Colonic mucosa (tissue), 4 donors: ENCODE results near the gene SOX5. TPM values are rescaled to one million over a fixed set of nuclear protein-coding genes. Genes with fewer than 3 reads are reported as not detected.

Experiments
- DNase-seq: peaks from one replicate; pipeline ENCODE4 v3.0.0-alpha.2; 2020
- H3K27ac ChIP-seq: fragments of 200-600 bp; one replicate; pipeline ENCODE4 v1.8.0; 2021
- H3K27me3 ChIP-seq: fragments of 200-600 bp; one replicate; pipeline ENCODE4 v1.8.0; 2021
- H3K36me3 ChIP-seq: fragments of 200-600 bp; one replicate; pipeline ENCODE4 v1.8.0; 2021
- H3K4me1 ChIP-seq: fragments of 200-600 bp; one replicate; pipeline ENCODE4 v1.8.0; 2021; ENCODE audit warnings: mild to moderate bottlenecking
- H3K4me3 ChIP-seq: fragments of 200-600 bp; one replicate; pipeline ENCODE4 v1.8.0; 2021
- H3K9ac ChIP-seq, 2 donors: one replicate each; pipeline ENCODE4 v1.7.0; 2013; ENCODE audit warnings: control low read depth in 2 of 2, low read depth in 2 of 2, low read length in 2 of 2
- H3K9me3 ChIP-seq: fragments of 200-600 bp; one replicate; pipeline ENCODE4 v1.8.0; 2021
- CTCF ChIP-seq: fragments of 200-600 bp; IDR thresholded peaks from one replicate; pipeline ENCODE4 v1.8.0; 2022; ENCODE audit warnings: antibody characterized with exemption, mild to moderate bottlenecking
- intact Hi-C: fragments of 100-400 bp; cut with DNase I; formaldehyde crosslinking; loops from one replicate; pipeline ENCODE4 v1.14.1; 2022
- total RNA-seq, 2 donors: library from RNA; stranded (reverse); fragmentation: NEBNext Ultra II Directional in 1 of 2; extraction: Animal tissue kit (Norgen Biotek cat#: 25700) in 1 of 2; gene quantifications; one replicate each; pipeline ENCODE4 v1.2.1, GENCODE V29; 2021
- donor health status: healthy.
- donor health status: DM: no; HTN: no; CAD: no.
- donor health status: DM: no; HTN: no; CAD: no.

SOX5 gene
- total RNA-seq, 2 donors from 2014 or later: 1.1 to 1.6 TPM

DNA sequence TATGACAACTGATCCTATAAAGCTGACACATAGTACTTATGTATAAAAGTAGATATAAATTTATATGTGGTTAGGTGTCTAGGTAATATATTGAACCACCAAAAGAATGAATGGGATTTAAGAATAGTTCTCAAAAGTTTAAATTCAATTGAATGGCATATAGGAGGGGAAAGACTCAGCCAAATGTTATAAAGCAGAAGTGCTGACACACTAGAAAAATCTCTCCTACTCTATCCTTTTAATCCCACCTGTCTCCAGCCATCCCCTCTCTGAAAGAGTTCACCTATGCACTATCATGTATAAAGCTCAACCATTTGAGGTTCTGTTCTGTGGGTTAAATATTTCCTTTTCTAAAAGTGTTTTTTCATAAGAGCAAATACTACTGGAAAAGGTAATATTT lies 400.7 kb downstream of the SOX5 start:
- no peaks in the 10 kb centered on the region for H3K36me3 ChIP-seq
- no peak for TF ChIP-seq CTCF
- intact Hi-C loops: no loop called here
- H3K27ac ChIP-seq: no peak overlapping the region
- no peak overlapping the region for H3K4me3 ChIP-seq
- DNase-seq: no peak
- no peaks in the 10 kb centered on the region for H3K9me3 ChIP-seq
- H3K4me1 ChIP-seq: no peaks in the 10 kb centered on the region
- no peaks in the 10 kb centered on the region for H3K27me3 ChIP-seq
- H3K9ac ChIP-seq: no peak overlapping the region

GRCh38 chr12:23546756-23547155 lies 402.7 kb downstream of the SOX5 start:
- no peak overlapping the region for H3K4me3 ChIP-seq
- H3K9me3 ChIP-seq: no peaks in the 10 kb centered on the region
- no peak for DNase-seq
- H3K27ac ChIP-seq: no peak overlapping the region
- H3K36me3 ChIP-seq: no peaks in the 10 kb centered on the region
- TF ChIP-seq CTCF: no peak
- H3K27me3 ChIP-seq: no peaks in the 10 kb centered on the region
- intact Hi-C loops: no loop called here
- no peak overlapping the region for H3K9ac ChIP-seq
- H3K4me1 ChIP-seq: no peaks in the 10 kb centered on the region

DNA sequence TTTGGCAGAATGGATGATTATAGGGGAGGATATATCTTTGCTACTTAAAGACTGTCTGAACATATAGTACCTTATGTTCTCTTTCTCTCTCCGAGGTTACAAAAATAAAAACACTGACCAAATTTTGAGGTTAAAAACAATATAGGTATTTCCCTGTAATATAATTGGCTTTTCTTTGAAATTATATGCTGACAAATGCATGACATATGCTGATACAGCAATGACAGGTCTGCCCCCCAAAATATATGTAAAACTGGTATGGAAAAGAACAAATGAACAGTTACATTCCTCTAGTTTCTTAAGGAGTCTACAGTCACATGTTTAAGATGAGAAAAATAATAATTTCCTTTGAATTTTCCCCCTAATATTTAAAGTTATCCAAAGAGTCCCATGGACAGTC lies 405.7 kb downstream of the SOX5 start:
- no peak overlapping the region for H3K9ac ChIP-seq
- H3K4me1 ChIP-seq: no peaks in the 10 kb centered on the region
- TF ChIP-seq CTCF: no peak
- no peak for DNase-seq
- H3K27ac ChIP-seq: no peak overlapping the region
- H3K27me3 ChIP-seq: no peaks in the 10 kb centered on the region
- no peaks in the 10 kb centered on the region for H3K36me3 ChIP-seq
- H3K4me3 ChIP-seq: no peak overlapping the region
- intact Hi-C loops: no loop called here
- no peaks in the 10 kb centered on the region for H3K9me3 ChIP-seq

DNA sequence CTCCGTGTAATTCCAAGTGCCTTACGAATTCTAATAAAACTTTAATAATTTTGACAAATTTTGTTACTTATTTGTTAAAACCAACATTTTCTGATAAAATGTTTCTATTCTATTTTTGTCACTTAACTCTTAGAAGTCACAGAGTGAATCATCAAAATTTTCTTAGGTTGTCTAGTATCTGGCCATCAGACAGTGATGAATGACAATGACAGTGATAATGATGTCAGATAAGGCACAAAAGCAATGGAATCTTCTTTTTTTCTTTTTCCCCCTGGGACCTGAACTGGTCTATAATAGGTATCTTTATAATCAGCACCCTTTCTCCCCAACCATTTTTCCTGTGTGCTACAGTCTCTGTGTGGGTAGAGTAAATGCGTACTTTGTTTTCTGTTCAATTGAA lies 407.3 kb downstream of the SOX5 start:
- Histone ChIP-seq H3K27ac (no peak overlapping the region), H3K4me3 (no peak overlapping the region), H3K9me3 (no peaks in the 10 kb centered on the region), H3K36me3 (no peaks in the 10 kb centered on the region), H3K4me1 (no peaks in the 10 kb centered on the region), H3K9ac (no peak overlapping the region), H3K27me3 (no peaks in the 10 kb centered on the region)
- TF ChIP-seq CTCF: no peak
- no peak for DNase-seq
- intact Hi-C loops: no loop called here

DNA sequence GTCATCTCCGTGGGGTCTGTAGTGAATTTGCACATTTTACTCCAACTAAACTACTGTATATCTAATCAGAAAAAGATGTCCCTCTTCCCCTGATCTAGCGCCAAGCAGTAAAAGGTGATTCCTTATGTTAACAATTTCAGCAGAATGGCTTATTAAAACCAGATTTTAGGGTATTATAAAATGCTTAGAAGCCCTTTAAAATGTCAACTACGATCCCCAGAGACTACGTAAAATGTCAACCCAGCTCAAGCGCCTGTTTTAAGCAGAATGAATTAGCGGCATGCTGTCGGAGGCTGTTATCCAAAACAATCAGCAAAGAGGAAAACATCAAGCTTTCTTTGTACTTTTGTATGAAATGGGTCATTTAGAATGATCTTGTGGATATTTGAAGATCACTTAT lies 408.9 kb downstream of the SOX5 start:
- Histone ChIP-seq H3K4me1 (no peaks in the 10 kb centered on the region), H3K4me3 (no peak overlapping the region), H3K9me3 (no peaks in the 10 kb centered on the region), H3K36me3 (no peaks in the 10 kb centered on the region), H3K27ac (no peak overlapping the region), H3K27me3 (no peaks in the 10 kb centered on the region), H3K9ac (no peak overlapping the region)
- no peak for TF ChIP-seq CTCF
- intact Hi-C loops: no loop called here
- no peak for DNase-seq

DNA sequence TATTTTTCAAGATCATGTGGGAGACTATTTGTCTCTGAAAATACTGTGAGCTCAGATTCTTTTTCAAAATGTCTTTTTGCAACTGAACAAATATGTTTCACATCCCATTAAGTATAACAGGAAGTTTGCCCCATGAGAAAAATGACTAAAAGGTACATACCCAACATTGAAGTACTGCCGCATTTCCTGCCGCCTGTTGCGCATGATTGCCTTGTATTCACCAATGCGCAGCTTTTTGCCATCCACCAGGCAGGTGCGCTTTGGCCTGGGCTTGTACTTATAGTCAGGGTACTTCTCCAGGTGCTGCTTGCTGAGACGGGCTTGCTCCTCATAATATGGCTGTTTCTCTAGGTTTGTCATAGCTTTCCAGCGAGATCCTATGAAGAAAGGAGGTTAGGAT lies 413.2 kb downstream of the SOX5 start:
- H3K27ac ChIP-seq: no peak overlapping the region
- no peaks in the 10 kb centered on the region for H3K4me1 ChIP-seq
- H3K9ac ChIP-seq: no peak overlapping the region
- H3K36me3 ChIP-seq: no peaks in the 10 kb centered on the region
- H3K9me3 ChIP-seq: no peaks in the 10 kb centered on the region
- intact Hi-C loops: no loop called here
- no peak for TF ChIP-seq CTCF
- no peak overlapping the region for H3K4me3 ChIP-seq
- DNase-seq: no peak
- no peaks in the 10 kb centered on the region for H3K27me3 ChIP-seq
